ENCODE measurements around the gene PCSK4. TPM values are rescaled to one million over a fixed set of nuclear protein-coding genes. Genes with fewer than 3 reads are reported as not detected.
A peak's percentile ranks its signal among the peaks of the same experiment; 100 is the strongest.

Gene PCSK4
- total and polyA plus RNA-seq, 9 of the 15 experiments (the other 6 are each of a cell fraction or from before 2014, with no cell fraction given): 0.01 to 9.1 (median 2.1) TPM; not detected in 1

DNA sequence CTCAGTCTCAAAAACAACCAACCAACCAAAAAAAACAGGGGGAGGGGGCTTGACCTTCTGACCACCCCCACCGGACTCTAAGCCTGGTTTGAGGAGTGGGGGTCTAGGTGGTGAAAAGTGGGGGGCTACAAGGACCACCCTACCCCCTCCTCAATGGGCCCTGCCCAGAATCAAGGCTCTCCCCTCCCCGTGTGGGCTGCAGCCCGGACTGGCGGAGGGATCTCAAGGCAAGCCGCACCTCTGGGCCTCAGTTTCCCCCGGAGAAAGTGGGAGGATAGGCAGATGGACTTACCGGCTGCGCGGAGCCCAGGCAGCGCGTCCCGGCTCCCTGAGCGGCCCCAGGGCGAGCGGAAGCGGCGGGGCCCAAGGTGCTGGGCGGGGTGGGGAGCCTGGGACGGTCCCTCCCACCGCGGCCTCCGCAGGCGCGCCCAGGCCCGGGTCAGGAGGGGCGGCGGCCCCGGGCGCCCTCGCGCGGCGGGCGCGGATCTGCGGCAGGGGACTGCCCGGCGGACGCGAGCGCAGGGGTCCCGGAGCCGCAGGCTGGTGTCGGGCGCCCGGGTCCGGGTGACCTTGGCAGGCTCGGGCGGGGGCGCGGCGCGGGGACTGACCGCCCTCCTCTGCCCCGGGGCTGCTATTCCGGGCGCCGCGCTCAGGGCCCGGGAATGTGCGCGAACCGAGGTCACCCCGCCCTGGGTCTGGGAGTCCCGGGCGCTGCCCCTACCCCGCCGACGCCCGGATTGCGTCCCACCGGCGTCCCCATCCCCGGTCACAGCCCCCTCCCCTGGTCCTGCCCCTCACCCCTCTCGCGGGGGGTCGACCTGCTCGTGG, 22.7 kb upstream of the PCSK4 start, which contains the start of gene ADAMTSL5 (continued):
- TF ChIP-seq RCOR1 (IDR thresholded peaks at IDR 0.05; ENCODE audit: borderline replicate concordance in 1 of 2, low read depth in 2 of 2, low read length in 2 of 2) (peak; percentile 60 to 88; a peak in 3 of 4 replicates), HDAC3 (IDR thresholded peaks at IDR 0.05; ENCODE audit: borderline replicate concordance, partially characterized antibody) (no peak), CHD4 (IDR thresholded peaks at IDR 0.05; ENCODE audit: insufficient read depth, insufficient replicate concordance, low read depth, low read length, poor library complexity, severe bottlenecking) (peak; percentile 94), ZBTB1 (CRISPR knock-in tag; IDR thresholded peaks at IDR 0.05; ENCODE audit: borderline replicate concordance, low read depth) (no peak), ZNF217 (CRISPR knock-in tag; IDR thresholded peaks at IDR 0.05) (no peak), POLR2B (IDR thresholded peaks at IDR 0.05; ENCODE audit: low read depth, partially characterized antibody) (peak; percentile 27), CHD1 (IDR thresholded peaks at IDR 0.05; ENCODE audit: low read length) (peak; percentile 57), HDGF (IDR thresholded peaks at IDR 0.05) (peak; percentile 85), L3MBTL2 (IDR thresholded peaks at IDR 0.05) (peak; percentile 31; the same call in 1 of the 2 replicates), ZFX (CRISPR knock-in tag; IDR thresholded peaks at IDR 0.05) (peak; percentile 52), PYGO2 (tag; IDR thresholded peaks at IDR 0.05) (no peak), KLF13 (tag; IDR thresholded peaks at IDR 0.05; ENCODE audit: borderline replicate concordance, low read depth) (0 out of 2 replicates have a peak, but pooled peaks have one; percentile 20), SP1 (CRISPR knock-in tag; IDR thresholded peaks at IDR 0.05) (peak; percentile 45; the same call in 1 of the 2 replicates), IFI16 (CRISPR knock-in tag; IDR thresholded peaks at IDR 0.05) (no peak), ZNF143 (CRISPR knock-in tag; IDR thresholded peaks at IDR 0.05) (no peak)
- TF ChIP-seq, protein P1, sequence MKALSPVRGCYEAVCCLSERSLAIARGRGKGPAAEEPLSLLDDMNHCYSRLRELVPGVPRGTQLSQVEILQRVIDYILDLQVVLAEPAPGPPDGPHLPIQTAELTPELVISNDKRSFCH (CRISPR knock-in tag; IDR thresholded peaks at IDR 0.05): no peak
- TF ChIP-seq, protein P1 (tag; IDR thresholded peaks at IDR 0.05): peak; percentile 35; the same call in 1 of the 2 replicates
- TF ChIP-seq, protein P2, sequence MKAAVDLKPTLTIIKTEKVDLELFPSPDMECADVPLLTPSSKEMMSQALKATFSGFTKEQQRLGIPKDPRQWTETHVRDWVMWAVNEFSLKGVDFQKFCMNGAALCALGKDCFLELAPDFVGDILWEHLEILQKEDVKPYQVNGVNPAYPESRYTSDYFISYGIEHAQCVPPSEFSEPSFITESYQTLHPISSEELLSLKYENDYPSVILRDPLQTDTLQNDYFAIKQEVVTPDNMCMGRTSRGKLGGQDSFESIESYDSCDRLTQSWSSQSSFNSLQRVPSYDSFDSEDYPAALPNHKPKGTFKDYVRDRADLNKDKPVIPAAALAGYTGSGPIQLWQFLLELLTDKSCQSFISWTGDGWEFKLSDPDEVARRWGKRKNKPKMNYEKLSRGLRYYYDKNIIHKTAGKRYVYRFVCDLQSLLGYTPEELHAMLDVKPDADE (conservative IDR thresholded peaks at IDR 0.05; ENCODE audit: control insufficient read depth, low read depth, low read length): peak; percentile 58; the same call in 1 of the 2 replicates
- TF ChIP-seq, protein P3, sequence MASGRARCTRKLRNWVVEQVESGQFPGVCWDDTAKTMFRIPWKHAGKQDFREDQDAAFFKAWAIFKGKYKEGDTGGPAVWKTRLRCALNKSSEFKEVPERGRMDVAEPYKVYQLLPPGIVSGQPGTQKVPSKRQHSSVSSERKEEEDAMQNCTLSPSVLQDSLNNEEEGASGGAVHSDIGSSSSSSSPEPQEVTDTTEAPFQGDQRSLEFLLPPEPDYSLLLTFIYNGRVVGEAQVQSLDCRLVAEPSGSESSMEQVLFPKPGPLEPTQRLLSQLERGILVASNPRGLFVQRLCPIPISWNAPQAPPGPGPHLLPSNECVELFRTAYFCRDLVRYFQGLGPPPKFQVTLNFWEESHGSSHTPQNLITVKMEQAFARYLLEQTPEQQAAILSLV (tag; IDR thresholded peaks at IDR 0.05): no peak
- TF ChIP-seq, protein P4, sequence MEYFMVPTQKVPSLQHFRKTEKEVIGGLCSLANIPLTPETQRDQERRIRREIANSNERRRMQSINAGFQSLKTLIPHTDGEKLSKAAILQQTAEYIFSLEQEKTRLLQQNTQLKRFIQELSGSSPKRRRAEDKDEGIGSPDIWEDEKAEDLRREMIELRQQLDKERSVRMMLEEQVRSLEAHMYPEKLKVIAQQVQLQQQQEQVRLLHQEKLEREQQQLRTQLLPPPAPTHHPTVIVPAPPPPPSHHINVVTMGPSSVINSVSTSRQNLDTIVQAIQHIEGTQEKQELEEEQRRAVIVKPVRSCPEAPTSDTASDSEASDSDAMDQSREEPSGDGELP (CRISPR knock-in tag; IDR thresholded peaks at IDR 0.05; ENCODE audit: borderline replicate concordance): peak; percentile 60
- TF ChIP-seq, protein P5, sequence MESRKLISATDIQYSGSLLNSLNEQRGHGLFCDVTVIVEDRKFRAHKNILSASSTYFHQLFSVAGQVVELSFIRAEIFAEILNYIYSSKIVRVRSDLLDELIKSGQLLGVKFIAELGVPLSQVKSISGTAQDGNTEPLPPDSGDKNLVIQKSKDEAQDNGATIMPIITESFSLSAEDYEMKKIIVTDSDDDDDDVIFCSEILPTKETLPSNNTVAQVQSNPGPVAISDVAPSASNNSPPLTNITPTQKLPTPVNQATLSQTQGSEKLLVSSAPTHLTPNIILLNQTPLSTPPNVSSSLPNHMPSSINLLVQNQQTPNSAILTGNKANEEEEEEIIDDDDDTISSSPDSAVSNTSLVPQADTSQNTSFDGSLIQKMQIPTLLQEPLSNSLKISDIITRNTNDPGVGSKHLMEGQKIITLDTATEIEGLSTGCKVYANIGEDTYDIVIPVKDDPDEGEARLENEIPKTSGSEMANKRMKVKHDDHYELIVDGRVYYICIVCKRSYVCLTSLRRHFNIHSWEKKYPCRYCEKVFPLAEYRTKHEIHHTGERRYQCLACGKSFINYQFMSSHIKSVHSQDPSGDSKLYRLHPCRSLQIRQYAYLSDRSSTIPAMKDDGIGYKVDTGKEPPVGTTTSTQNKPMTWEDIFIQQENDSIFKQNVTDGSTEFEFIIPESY (CRISPR knock-in tag; IDR thresholded peaks at IDR 0.05): peak; percentile 73
